ENCODE data around the gene WASF1.
"Not testable (repeated sequence)": the region's sequence is repeated elsewhere in the genome, so short reads cannot be mapped to it uniquely, and the experiment has no call there.

Gene WASF1

GRCh38 chr6:110085285-110085684, 94.2 kb downstream of the WASF1 start:
- no peak for FAIRE-seq

- FAIRE-seq, result no peak
Observed at GRCh38 chr6:110083875-110084585, 95.4 kb downstream of the WASF1 start.

- FAIRE-seq, result no peak
Observed at GRCh38 chr6:110075406-110075805, 104.1 kb downstream of the WASF1 start.

GRCh38 chr6:110073474-110073873, 106.0 kb downstream of the WASF1 start:
- FAIRE-seq, result not testable (repeated sequence)

GRCh38 chr6:110068592-110068967, 110.9 kb downstream of the WASF1 start:
- FAIRE-seq, result no peak

GRCh38 chr6:110067837-110068591, 111.5 kb downstream of the WASF1 start:
- FAIRE-seq, result no peak

- no peak for FAIRE-seq
Observed at GRCh38 chr6:110064744-110065524, 114.5 kb downstream of the WASF1 start.

- FAIRE-seq, result no peak
Observed at GRCh38 chr6:110063594-110064263, 115.7 kb downstream of the WASF1 start.

GRCh38 chr6:110055387-110055735, 124.1 kb downstream of the WASF1 start:
- FAIRE-seq, result no peak

GRCh38 chr6:110054664-110055386, 124.6 kb downstream of the WASF1 start:
- FAIRE-seq, result no peak

GRCh38 chr6:110053395-110054240, 125.9 kb downstream of the WASF1 start:
- FAIRE-seq, result peak; percentile 89

- no peak for FAIRE-seq
Observed at GRCh38 chr6:110050440-110050813, 129.0 kb downstream of the WASF1 start.
